ENCODE data around the gene DSC3. TPM values are rescaled to one million over a fixed set of nuclear protein-coding genes. Genes with fewer than 3 reads are reported as not detected.

Gene DSC3
- not detected in 2 replicates for total RNA-seq

DNA sequence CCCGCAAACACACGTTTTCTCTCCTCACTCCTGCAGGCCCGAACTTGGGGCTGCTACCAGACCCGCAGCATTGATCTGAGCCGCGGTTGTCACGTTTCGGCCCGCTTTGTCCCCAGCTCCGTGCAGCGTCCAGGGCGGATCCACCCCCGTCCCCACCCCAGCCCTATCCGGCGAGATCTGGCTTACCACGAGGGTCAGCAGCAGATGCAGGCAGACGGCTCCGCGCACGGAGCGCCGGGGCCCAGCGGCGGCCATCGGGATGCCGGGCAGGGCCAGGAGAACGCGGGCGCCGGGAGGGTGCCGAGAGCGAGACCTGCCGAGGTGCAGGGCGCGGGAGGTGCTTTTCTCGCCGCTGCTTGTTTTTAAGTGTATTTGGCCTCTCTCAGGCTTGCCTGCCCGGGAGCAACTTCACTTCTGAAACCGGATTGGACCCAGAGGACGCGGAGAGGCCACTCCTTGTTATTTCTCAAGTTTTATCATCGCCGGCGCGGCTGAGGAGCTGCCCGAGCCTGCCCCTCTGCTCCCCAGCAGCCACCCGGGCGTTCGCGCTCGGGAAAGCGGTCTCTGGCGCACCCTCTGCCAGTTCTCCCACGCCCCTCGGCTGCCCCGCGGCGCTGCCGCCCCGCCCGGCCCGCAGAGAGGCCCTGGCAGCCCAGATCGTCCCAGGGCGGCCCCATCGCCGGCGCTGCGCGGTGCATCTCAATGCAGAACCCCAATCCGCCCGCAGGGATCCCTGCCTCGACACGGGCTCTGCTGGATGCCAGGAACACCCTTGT is at the start of gene DSC3:
Gene DSC3 (minus strand): TSS at position 337 of the 776 bp plus-strand sequence. CDS start 82 bp downstream, at position 255.
- Mint-ChIP-seq H3K27ac (no peak within 1 kb of the TSS), H3K36me3 (ENCODE audit: low read depth) (no peaks in the 10 kb centered on the region), H3K27me3 (peaks cover 26% of the 10 kb centered on the region), H3K9me3 (no peaks in the 10 kb centered on the region), H3K4me3 (no peak within 1 kb of the TSS), H3K4me1 (no peaks in the 10 kb centered on the region)
- ATAC-seq (ENCODE audit: low read depth) (no peak), DNase-seq (no peak)
- intact Hi-C loops (cut with micrococcal nuclease): loop anchor here (10.0 kb wide), 1 partner anchor 62 kb away; the partner anchor contains the start of gene DSC2
- TF ChIP-seq, protein P1, sequence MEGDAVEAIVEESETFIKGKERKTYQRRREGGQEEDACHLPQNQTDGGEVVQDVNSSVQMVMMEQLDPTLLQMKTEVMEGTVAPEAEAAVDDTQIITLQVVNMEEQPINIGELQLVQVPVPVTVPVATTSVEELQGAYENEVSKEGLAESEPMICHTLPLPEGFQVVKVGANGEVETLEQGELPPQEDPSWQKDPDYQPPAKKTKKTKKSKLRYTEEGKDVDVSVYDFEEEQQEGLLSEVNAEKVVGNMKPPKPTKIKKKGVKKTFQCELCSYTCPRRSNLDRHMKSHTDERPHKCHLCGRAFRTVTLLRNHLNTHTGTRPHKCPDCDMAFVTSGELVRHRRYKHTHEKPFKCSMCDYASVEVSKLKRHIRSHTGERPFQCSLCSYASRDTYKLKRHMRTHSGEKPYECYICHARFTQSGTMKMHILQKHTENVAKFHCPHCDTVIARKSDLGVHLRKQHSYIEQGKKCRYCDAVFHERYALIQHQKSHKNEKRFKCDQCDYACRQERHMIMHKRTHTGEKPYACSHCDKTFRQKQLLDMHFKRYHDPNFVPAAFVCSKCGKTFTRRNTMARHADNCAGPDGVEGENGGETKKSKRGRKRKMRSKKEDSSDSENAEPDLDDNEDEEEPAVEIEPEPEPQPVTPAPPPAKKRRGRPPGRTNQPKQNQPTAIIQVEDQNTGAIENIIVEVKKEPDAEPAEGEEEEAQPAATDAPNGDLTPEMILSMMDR (IDR thresholded peaks at IDR 0.05): no peak
- CTCF ChIA-PET: no interaction called here
- POLR2A ChIA-PET: no interaction called here

DNA sequence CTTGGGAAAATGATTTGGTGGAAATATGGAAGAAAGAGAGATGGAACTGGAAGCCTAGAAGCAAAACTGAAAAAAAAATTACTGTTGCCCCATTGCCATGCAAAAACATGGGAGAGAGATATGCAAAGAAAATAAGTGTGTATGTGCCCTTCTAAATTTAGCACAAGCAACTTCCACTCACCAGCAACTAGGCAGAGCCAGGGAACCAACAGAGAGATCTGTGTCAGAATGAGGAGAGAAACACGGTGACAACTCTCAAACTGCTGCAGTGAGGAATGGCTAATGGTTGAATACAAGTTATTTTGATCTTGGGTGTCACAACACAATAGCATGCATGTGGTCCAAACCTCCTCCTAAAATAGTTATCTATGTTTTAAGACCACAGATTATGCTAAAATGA is 48.8 kb upstream of the DSC3 start:
- TF ChIP-seq, protein P1 (IDR thresholded peaks at IDR 0.05): no peak
- ChIA-PET POLR2A (no interaction called here), CTCF (no interaction called here)
- H3K27ac Mint-ChIP-seq: no peak overlapping the region
- no peak overlapping the region for H3K4me3 Mint-ChIP-seq
- DNase-seq (no peak), ATAC-seq (ENCODE audit: low read depth) (no peak)
- intact Hi-C loops (cut with micrococcal nuclease): no loop called here
- no peaks in the 10 kb centered on the region for H3K27me3 Mint-ChIP-seq
- no peaks in the 10 kb centered on the region for H3K4me1 Mint-ChIP-seq
- no peaks in the 10 kb centered on the region for H3K9me3 Mint-ChIP-seq
- no peaks in the 10 kb centered on the region for H3K36me3 Mint-ChIP-seq (ENCODE audit: low read depth)

DNA sequence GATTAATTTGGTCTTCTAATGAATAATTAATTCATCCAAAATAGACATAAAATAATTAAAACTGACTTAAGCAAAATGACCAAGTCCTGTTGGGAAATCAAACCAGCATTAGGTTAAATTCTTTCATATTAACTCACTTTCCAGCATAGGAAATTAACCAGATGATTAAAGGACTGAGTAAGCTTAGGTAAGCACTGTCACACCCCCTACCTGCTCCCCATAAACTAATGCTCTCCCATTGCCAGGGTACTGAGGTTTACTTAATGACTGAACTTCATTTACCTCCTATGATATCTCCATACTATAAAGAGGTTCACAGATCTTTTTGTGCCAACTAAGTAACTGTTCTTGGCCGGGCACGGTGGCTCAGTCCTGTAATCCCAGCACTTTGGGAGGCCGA is 46.0 kb upstream of the DSC3 start:
- TF ChIP-seq, protein P1 (IDR thresholded peaks at IDR 0.05): no peak
- ChIA-PET POLR2A (no interaction called here), CTCF (no interaction called here)
- Mint-ChIP-seq H3K4me1 (no peaks in the 10 kb centered on the region), H3K9me3 (no peaks in the 10 kb centered on the region), H3K27me3 (no peaks in the 10 kb centered on the region), H3K27ac (no peak overlapping the region), H3K36me3 (ENCODE audit: low read depth) (no peaks in the 10 kb centered on the region), H3K4me3 (no peak overlapping the region)
- ATAC-seq (ENCODE audit: low read depth): no peak
- no peak for DNase-seq
- intact Hi-C loops (cut with micrococcal nuclease): no loop called here

DNA sequence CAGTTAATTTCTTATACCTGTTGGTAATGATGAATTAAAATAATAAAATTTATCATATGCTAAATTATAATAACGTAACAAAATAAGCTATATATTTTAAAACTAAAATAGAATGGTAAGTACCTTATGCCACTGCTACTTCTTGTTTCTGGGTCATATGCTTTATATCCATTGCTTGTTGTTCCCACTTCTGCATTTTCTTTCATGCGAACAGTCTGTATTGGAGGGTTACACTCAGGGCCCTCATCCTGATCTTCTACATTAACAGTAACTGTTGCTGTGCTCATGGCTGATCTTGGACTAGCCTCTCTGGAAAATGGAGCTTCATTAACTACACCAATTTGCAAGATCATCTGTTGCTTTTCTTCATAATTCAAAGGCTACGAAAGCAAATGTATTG is 37.4 kb upstream of the DSC3 start:
- ChIA-PET POLR2A (no interaction called here), CTCF (no interaction called here)
- TF ChIP-seq, protein P1 (IDR thresholded peaks at IDR 0.05): no peak
- DNase-seq: no peak
- H3K27ac Mint-ChIP-seq: no peak overlapping the region
- intact Hi-C loops (cut with micrococcal nuclease): no loop called here
- H3K27me3 Mint-ChIP-seq: no peaks in the 10 kb centered on the region
- no peaks in the 10 kb centered on the region for H3K36me3 Mint-ChIP-seq (ENCODE audit: low read depth)
- ATAC-seq (ENCODE audit: low read depth): no peak
- H3K4me1 Mint-ChIP-seq: no peaks in the 10 kb centered on the region
- peaks cover 4% of the 10 kb centered on the region for H3K9me3 Mint-ChIP-seq
- no peak overlapping the region for H3K4me3 Mint-ChIP-seq

DNA sequence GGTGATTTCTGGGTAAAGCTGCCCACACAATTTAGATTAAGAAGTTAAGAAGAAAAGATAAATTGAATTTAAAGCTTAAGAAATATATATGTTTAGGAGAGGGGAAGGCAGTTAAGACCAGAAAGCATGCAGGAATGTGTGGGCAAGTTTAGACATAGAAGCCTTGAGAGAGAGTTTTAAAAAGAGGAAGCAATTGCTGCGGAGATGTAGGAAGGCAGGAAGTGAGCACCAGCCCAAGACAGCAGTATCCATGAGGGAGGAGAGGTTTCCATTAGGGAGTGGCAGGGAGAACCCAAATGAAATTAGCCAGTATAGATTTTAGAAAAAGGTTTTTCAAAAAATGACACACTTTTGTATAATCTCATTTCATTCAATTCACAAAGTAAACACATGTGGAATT is 35.3 kb upstream of the DSC3 start:
- H3K27ac Mint-ChIP-seq: no peak overlapping the region
- CTCF ChIA-PET: no interaction called here

More for the DNA sequence above, 35.3 kb upstream of the DSC3 start:
- no peak for DNase-seq
- no peak for ATAC-seq (ENCODE audit: low read depth)
- intact Hi-C loops (cut with micrococcal nuclease): no loop called here
- H3K27me3 Mint-ChIP-seq: no peaks in the 10 kb centered on the region
- no peaks in the 10 kb centered on the region for H3K4me1 Mint-ChIP-seq
- TF ChIP-seq, protein P1 (IDR thresholded peaks at IDR 0.05): no peak
- no peak overlapping the region for H3K4me3 Mint-ChIP-seq
- POLR2A ChIA-PET: no interaction called here
- H3K9me3 Mint-ChIP-seq: peaks cover 7% of the 10 kb centered on the region
- H3K36me3 Mint-ChIP-seq (ENCODE audit: low read depth): no peaks in the 10 kb centered on the region

Data from activated B cell treated with CpG ODN at 0.5 μM for 24 hours (primary cell).